ES-I3 (cell line): ENCODE results near the gene CDAN1.

ENCODE experiments used
- H3K36me3 ChIP-seq: 2 replicates; pipeline ENCODE4 v1.6.1; 2013; ENCODE audit warnings: mild to moderate bottlenecking, low read length, control low read depth, moderate library complexity; ENCODE audit not compliant: insufficient read depth
- H3K4me1 ChIP-seq: 2 replicates; pipeline ENCODE4 v1.6.1; 2013; ENCODE audit warnings: mild to moderate bottlenecking, control low read depth, low read length; ENCODE audit not compliant: insufficient read depth
- H3K9ac ChIP-seq: 2 replicates; pipeline ENCODE4 v1.6.1; 2013; ENCODE audit warnings: low read depth, mild to moderate bottlenecking, low read length, moderate library complexity
- H3K9me3 ChIP-seq: 2 replicates; pipeline ENCODE4 v1.6.1; 2013; ENCODE audit warnings: mild to moderate bottlenecking, low read length, moderate library complexity; ENCODE audit not compliant: control insufficient read depth, insufficient read depth

Gene CDAN1

GRCh38 chr15:42727750-42728381 is 9.1 kb downstream of the CDAN1 start:
- H3K4me1 ChIP-seq = peaks cover 12% of the 10 kb centered on the region
- H3K9me3 ChIP-seq = no peaks in the 10 kb centered on the region
- H3K9ac ChIP-seq = no peak overlapping the region
- H3K36me3 ChIP-seq = peaks cover 19% of the 10 kb centered on the region

- Histone ChIP-seq H3K9ac (no peak overlapping the region), H3K9me3 (no peaks in the 10 kb centered on the region), H3K4me1 (peaks cover 12% of the 10 kb centered on the region), H3K36me3 (peaks cover 14% of the 10 kb centered on the region)
These were observed 10.8 kb downstream of the CDAN1 start for GRCh38 chr15:42726114-42726513.

DNA sequence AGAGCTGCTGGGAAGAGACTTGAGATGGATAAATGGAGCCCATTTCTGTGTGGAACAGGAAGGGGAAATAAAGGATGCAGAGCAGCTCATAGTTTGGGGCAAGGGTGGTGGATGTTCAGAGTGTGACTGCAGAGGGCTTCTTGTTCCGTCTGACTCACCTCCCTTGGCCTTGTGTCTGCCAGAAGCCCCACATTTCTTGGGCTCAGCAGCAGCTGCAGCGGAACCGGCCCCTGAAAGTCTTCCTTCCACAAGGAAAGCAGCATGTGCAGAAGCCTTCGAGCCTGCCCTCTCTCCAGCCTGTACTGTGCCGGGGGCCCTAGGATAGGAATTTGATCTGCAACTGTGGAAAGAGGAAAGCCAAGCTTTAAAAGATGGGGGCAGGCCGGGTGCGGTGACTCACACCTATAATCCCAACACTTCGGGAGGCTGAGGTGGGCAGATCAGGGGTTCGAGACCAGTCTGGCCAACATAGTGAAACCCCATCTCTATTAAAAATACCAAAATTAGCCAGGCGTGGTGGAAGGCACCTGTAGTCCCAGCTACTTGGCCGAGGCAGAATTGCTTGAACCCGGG is 11.5 kb downstream of the CDAN1 start:
- H3K36me3 ChIP-seq = peaks cover 14% of the 10 kb centered on the region
- H3K9ac ChIP-seq = no peak overlapping the region
- H3K4me1 ChIP-seq = peaks cover 12% of the 10 kb centered on the region
- H3K9me3 ChIP-seq = no peaks in the 10 kb centered on the region

DNA sequence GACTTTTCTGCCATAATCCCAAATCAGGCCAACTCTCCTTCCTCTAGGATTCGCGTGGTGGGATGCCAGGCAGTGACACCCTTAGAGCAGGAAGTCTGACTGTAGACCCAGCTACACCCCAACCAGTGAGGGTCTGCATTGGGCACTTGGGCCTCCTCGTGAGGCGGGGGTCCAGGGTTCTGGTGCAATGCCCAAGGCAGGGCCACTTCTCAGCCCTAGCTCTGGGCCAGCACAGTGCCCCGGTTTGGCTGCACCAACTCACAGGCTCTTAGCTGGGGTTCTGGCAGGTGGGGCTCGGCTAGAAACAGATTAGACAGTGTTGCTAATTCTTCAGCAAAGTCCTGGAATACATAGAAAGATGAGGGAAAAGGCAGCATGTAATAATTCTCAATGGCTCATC is 12.7 kb downstream of the CDAN1 start:
- Histone ChIP-seq H3K4me1 (peaks cover 12% of the 10 kb centered on the region), H3K36me3 (peaks cover 14% of the 10 kb centered on the region), H3K9ac (no peak overlapping the region), H3K9me3 (no peaks in the 10 kb centered on the region)

DNA sequence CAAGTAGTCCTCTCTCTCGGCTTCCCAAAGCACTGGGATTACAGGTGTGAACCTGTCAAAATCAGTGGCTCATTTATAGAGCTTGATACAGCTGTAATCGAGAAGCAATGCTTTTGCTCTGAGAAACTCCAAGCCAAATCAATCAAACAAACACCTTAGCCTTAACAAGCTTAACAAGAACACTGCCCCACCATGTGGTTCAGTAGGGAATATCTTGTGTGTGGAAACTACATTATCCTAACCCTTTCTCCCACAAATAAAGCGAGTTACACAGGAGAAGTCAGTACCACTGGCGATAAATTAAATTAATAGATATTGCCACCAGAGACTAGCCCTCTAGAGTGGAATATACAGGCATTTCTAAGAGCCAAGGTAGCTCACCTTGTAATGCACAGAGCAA is 13.9 kb downstream of the CDAN1 start:
- Histone ChIP-seq H3K36me3 (peaks cover 14% of the 10 kb centered on the region), H3K9ac (no peak overlapping the region), H3K4me1 (peaks cover 6% of the 10 kb centered on the region), H3K9me3 (no peaks in the 10 kb centered on the region)

DNA sequence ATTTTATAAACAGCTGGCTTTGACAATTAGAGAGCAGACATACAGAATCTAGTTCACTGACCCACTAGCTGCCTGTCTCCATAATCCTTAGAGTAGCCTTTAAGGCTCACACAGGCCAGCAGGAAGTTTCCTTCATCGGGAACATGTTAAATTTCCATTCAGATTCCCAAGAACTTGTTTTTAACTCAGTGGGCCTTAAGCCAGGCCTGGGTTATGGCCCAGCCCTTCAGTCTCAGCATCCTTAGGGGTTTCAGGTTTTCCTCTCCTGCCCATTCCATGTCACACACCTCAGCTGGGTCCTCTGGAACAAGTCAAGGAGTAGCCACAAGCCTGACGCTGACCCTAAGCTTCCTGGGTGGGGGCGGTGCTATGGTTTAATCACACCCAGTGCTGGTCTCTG is 15.0 kb downstream of the CDAN1 start:
- Histone ChIP-seq H3K9me3 (no peaks in the 10 kb centered on the region), H3K9ac (no peak overlapping the region), H3K4me1 (no peaks in the 10 kb centered on the region), H3K36me3 (peaks cover 12% of the 10 kb centered on the region)

GRCh38 chr15:42721016-42721415 is 15.9 kb downstream of the CDAN1 start:
- no peak overlapping the region for H3K9ac ChIP-seq
- peaks cover 9% of the 10 kb centered on the region for H3K36me3 ChIP-seq
- H3K4me1 ChIP-seq = no peaks in the 10 kb centered on the region
- H3K9me3 ChIP-seq = no peaks in the 10 kb centered on the region

- Histone ChIP-seq H3K9ac (no peak overlapping the region), H3K9me3 (no peaks in the 10 kb centered on the region), H3K36me3 (peaks cover 8% of the 10 kb centered on the region), H3K4me1 (no peaks in the 10 kb centered on the region)
These were observed 16.9 kb downstream of the CDAN1 start for GRCh38 chr15:42720071-42720470.

GRCh38 chr15:42719043-42719442 is 17.9 kb downstream of the CDAN1 start:
- no peaks in the 10 kb centered on the region for H3K9me3 ChIP-seq
- peaks cover 2% of the 10 kb centered on the region for H3K36me3 ChIP-seq
- H3K4me1 ChIP-seq = no peaks in the 10 kb centered on the region
- H3K9ac ChIP-seq = no peak overlapping the region

DNA sequence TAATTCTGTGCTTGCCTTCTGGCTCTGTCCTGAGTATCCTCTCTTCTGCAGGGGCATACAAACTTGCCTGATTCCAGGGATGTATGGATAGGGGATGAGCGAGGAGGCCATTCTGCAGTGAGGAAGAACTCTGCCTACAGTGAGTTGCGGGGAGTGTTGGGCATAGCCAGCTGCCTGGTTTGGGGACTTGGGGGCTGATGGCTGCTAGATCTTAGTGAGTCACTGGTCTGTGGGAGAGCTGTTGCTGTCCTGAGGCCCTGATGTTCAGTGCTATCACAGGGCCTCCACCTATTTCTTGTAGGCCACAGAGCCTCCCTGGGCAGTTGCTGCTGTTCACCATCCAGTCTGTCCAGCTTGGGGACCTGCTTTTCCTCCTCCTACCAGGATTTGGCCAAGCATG is 20.3 kb downstream of the CDAN1 start:
- H3K9ac ChIP-seq = no peak overlapping the region
- no peaks in the 10 kb centered on the region for H3K9me3 ChIP-seq
- H3K4me1 ChIP-seq = no peaks in the 10 kb centered on the region
- no peaks in the 10 kb centered on the region; the same call in 1 of the 2 replicates for H3K36me3 ChIP-seq

DNA sequence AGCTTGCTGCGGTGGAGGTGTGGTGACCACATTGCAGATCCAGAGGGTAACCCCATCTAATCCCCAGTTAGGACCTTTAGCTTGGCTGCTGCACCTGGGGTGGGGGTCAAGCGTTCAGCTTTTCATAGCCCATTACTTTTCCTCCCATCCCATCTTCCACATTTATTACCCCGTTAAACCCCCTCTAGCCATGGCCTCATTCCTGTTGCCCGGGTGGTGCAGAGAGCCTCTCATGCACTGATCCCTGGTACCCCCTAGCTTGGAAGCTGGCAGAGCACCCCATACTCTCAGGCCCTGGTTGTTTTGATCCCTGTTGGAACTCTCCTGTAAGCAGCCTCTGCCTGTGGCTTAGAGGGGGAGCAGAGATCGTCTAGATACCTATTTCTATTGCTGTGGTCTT is 20.8 kb downstream of the CDAN1 start:
- H3K9me3 ChIP-seq = no peaks in the 10 kb centered on the region
- no peaks in the 10 kb centered on the region; the same call in 1 of the 2 replicates for H3K36me3 ChIP-seq
- no peak overlapping the region for H3K9ac ChIP-seq
- H3K4me1 ChIP-seq = no peaks in the 10 kb centered on the region

GRCh38 chr15:42712584-42712983 is 24.3 kb downstream of the CDAN1 start:
- H3K4me1 ChIP-seq = no peaks in the 10 kb centered on the region
- no peaks in the 10 kb centered on the region for H3K36me3 ChIP-seq
- no peak overlapping the region for H3K9ac ChIP-seq
- no peaks in the 10 kb centered on the region for H3K9me3 ChIP-seq

- no peaks in the 10 kb centered on the region for H3K4me1 ChIP-seq
- no peaks in the 10 kb centered on the region for H3K9me3 ChIP-seq
- H3K9ac ChIP-seq = no peak overlapping the region
- no peaks in the 10 kb centered on the region for H3K36me3 ChIP-seq
These were observed 25.2 kb downstream of the CDAN1 start for GRCh38 chr15:42711746-42712145.

DNA sequence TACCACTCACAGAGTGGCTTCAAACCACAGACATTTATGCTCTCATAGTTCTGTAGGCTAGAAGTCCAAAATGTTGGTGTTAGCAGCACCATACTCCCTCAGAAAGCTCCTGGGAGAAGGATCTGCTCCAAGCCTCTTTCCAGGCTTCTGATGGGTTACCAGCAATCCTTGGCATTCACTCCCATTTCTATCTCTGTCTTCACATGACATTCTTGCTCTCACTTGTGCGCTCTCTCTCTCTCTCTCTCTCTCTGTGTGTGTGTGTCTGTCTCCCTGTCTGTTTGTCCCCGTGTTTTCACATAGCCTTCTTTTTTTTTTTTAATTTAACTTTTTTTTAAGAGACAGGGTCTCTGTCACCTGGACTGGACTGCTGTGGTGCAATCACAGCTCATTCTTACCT is 26.3 kb downstream of the CDAN1 start:
- Histone ChIP-seq H3K4me1 (no peaks in the 10 kb centered on the region), H3K9me3 (no peaks in the 10 kb centered on the region), H3K36me3 (no peaks in the 10 kb centered on the region), H3K9ac (no peak overlapping the region)

GRCh38 chr15:42707873-42708544 is 28.9 kb downstream of the CDAN1 start:
- no peaks in the 10 kb centered on the region for H3K36me3 ChIP-seq
- no peaks in the 10 kb centered on the region for H3K9me3 ChIP-seq
- H3K9ac ChIP-seq = no peak overlapping the region
- H3K4me1 ChIP-seq = no peaks in the 10 kb centered on the region
